ENCODE results near the gene PTMA. TPM values are rescaled to one million over a fixed set of nuclear protein-coding genes. Genes with fewer than 3 reads are reported as not detected.

Gene PTMA
- total and polyA plus RNA-seq, 2 experiments from 2014 or later = 597 to 727 TPM

- Histone ChIP-seq H3K9me2 (replicated peaks; ENCODE audit: insufficient read depth) (no peaks in the 10 kb centered on the region), H3K36me3 (replicated peaks; ENCODE audit: insufficient read depth, low read depth) (no peaks in the 10 kb centered on the region), H3K79me2 (no peaks in the 10 kb centered on the region), H4K20me1 (ENCODE audit: insufficient read depth, poor library complexity, severe bottlenecking) (no peaks in the 10 kb centered on the region), H3K9me3 (ENCODE audit: low read depth) (no peaks in the 10 kb centered on the region), H3K4me1 (ENCODE audit: insufficient read depth) (no peaks in the 10 kb centered on the region), H3K27me3 (no peaks in the 10 kb centered on the region), H2AFZ (no peak overlapping the region), H3K4me3 (no peak overlapping the region), H3K27ac (no peak overlapping the region), H3K4me2 (no peak overlapping the region)
- WGBS (ENCODE audit: low lambda C conversion rate, missing lambda C conversion rate) = 83% methylated on average over 8 of the region's 8 CpGs
- DNase-seq (ENCODE audit: low spot score) = no peak
- no peak for TF ChIP-seq CTCF (IDR thresholded peaks at IDR 0.05; ENCODE audit: poor library complexity)
These were observed 14.5 kb downstream of the PTMA start for GRCh38 chr2:231722721-231723307.

GRCh38 chr2:231725476-231725875 lies 17.2 kb downstream of the PTMA start:
- no peak overlapping the region for H2AFZ ChIP-seq
- H3K9me2 ChIP-seq (replicated peaks; ENCODE audit: insufficient read depth) = no peaks in the 10 kb centered on the region
- H3K4me3 ChIP-seq = no peak overlapping the region
- no peaks in the 10 kb centered on the region for H3K4me1 ChIP-seq (ENCODE audit: insufficient read depth)
- DNase-seq (ENCODE audit: low spot score) = no peak
- H3K9me3 ChIP-seq (ENCODE audit: low read depth) = no peaks in the 10 kb centered on the region
- WGBS (ENCODE audit: low lambda C conversion rate, missing lambda C conversion rate) = 85% methylated on average over 10 of the region's 10 CpGs
- no peaks in the 10 kb centered on the region for H4K20me1 ChIP-seq (ENCODE audit: insufficient read depth, poor library complexity, severe bottlenecking)
- H3K36me3 ChIP-seq (replicated peaks; ENCODE audit: insufficient read depth, low read depth) = no peaks in the 10 kb centered on the region
- TF ChIP-seq CTCF (IDR thresholded peaks at IDR 0.05; ENCODE audit: poor library complexity) (no peak), EZH2 (IDR thresholded peaks at IDR 0.05; ENCODE audit: borderline replicate concordance) (no peak), EZH2phosphoT487 (IDR thresholded peaks at IDR 0.05; ENCODE audit: low read depth, severe bottlenecking, unreplicated experiment) (no peak)
- H3K27ac ChIP-seq = no peak overlapping the region
- no peaks in the 10 kb centered on the region for H3K27me3 ChIP-seq
- no peak overlapping the region for H3K4me2 ChIP-seq
- no peaks in the 10 kb centered on the region for H3K79me2 ChIP-seq

- 83% methylated on average over 8 of the region's 8 CpGs for WGBS (ENCODE audit: low lambda C conversion rate, missing lambda C conversion rate)
- no peaks in the 10 kb centered on the region for H3K27me3 ChIP-seq
- no peaks in the 10 kb centered on the region for H4K20me1 ChIP-seq (ENCODE audit: insufficient read depth, poor library complexity, severe bottlenecking)
- H3K79me2 ChIP-seq = no peaks in the 10 kb centered on the region
- no peak overlapping the region for H2AFZ ChIP-seq
- TF ChIP-seq EZH2 (IDR thresholded peaks at IDR 0.05; ENCODE audit: borderline replicate concordance) (no peak), CTCF (IDR thresholded peaks at IDR 0.05; ENCODE audit: poor library complexity) (no peak), EZH2phosphoT487 (IDR thresholded peaks at IDR 0.05; ENCODE audit: low read depth, severe bottlenecking, unreplicated experiment) (no peak)
- H3K27ac ChIP-seq = no peak overlapping the region
- H3K4me3 ChIP-seq = no peak overlapping the region
- H3K9me3 ChIP-seq (ENCODE audit: low read depth) = no peaks in the 10 kb centered on the region
- H3K9me2 ChIP-seq (replicated peaks; ENCODE audit: insufficient read depth) = no peaks in the 10 kb centered on the region
- no peaks in the 10 kb centered on the region for H3K4me1 ChIP-seq (ENCODE audit: insufficient read depth)
- H3K4me2 ChIP-seq = no peak overlapping the region
- DNase-seq (ENCODE audit: low spot score) = no peak
- no peaks in the 10 kb centered on the region for H3K36me3 ChIP-seq (replicated peaks; ENCODE audit: insufficient read depth, low read depth)
These were observed 18.0 kb downstream of the PTMA start for GRCh38 chr2:231726276-231726675.

- DNase-seq (ENCODE audit: low spot score) = no peak
- H3K36me3 ChIP-seq (replicated peaks; ENCODE audit: insufficient read depth, low read depth) = no peaks in the 10 kb centered on the region
- H3K4me2 ChIP-seq = no peak overlapping the region
- no peaks in the 10 kb centered on the region for H3K27me3 ChIP-seq
- no peaks in the 10 kb centered on the region for H3K79me2 ChIP-seq
- no peaks in the 10 kb centered on the region for H3K4me1 ChIP-seq (ENCODE audit: insufficient read depth)
- no peak for TF ChIP-seq EZH2 (IDR thresholded peaks at IDR 0.05; ENCODE audit: borderline replicate concordance)
- no peak for TF ChIP-seq CTCF (IDR thresholded peaks at IDR 0.05; ENCODE audit: poor library complexity)
- no peak for TF ChIP-seq EZH2phosphoT487 (IDR thresholded peaks at IDR 0.05; ENCODE audit: low read depth, severe bottlenecking, unreplicated experiment)
- no peak overlapping the region for H2AFZ ChIP-seq
- H3K9me3 ChIP-seq (ENCODE audit: low read depth) = no peaks in the 10 kb centered on the region
- no peaks in the 10 kb centered on the region for H3K9me2 ChIP-seq (replicated peaks; ENCODE audit: insufficient read depth)
- no peak overlapping the region for H3K4me3 ChIP-seq
- no peaks in the 10 kb centered on the region for H4K20me1 ChIP-seq (ENCODE audit: insufficient read depth, poor library complexity, severe bottlenecking)
- H3K27ac ChIP-seq = no peak overlapping the region
- WGBS (ENCODE audit: low lambda C conversion rate, missing lambda C conversion rate) = 69% methylated on average over 4 of the region's 4 CpGs
These were observed 19.3 kb downstream of the PTMA start for GRCh38 chr2:231727621-231728020.

Data from hepatocyte (in vitro differentiated cells).